ENCODE measurements around the gene MRPL39. TPM values are rescaled to one million over a fixed set of nuclear protein-coding genes. Genes with fewer than 3 reads are reported as not detected.

MRPL39 gene
- total and polyA plus RNA-seq, 9 of the 15 experiments (the other 6 are each of a cell fraction or from before 2014, with no cell fraction given) = 65.4 to 247 (median 105) TPM

GRCh38 chr21:25555492-25555891 lies 51.8 kb downstream of the MRPL39 start:
- H4K20me1 ChIP-seq (replicated peaks; ENCODE audit: control insufficient read depth, insufficient read depth, low read length) = no peaks in the 10 kb centered on the region
- no peaks in the 10 kb centered on the region for H3K4me1 ChIP-seq (replicated peaks in 1 of 2; ENCODE audit: control insufficient read depth in 2 of 2, insufficient read depth in 2 of 2, low read length in 2 of 2)
- H3K9ac ChIP-seq (ENCODE audit: insufficient read depth in 1 of 2, low read depth in 2 of 2, low read length in 2 of 2) = no peak overlapping the region
- H3K36me3 ChIP-seq (ENCODE audit: control insufficient read depth, insufficient read depth, low read length) = no peaks in the 10 kb centered on the region
- no peak overlapping the region for H3K4me3 ChIP-seq
- no peaks in the 10 kb centered on the region for H3K9me1 ChIP-seq (ENCODE audit: control insufficient read depth, insufficient read depth, low read length)
- H3K27me3 ChIP-seq (ENCODE audit: control insufficient read depth in 2 of 2, insufficient read depth in 2 of 2, low read length in 2 of 2) = no peaks in the 10 kb centered on the region
- no peak overlapping the region for H3K4me2 ChIP-seq (ENCODE audit: insufficient read depth, low read length)
- BruUV-seq (replicated peaks) = no TSS peak
- no peaks in the 10 kb centered on the region for H3K79me2 ChIP-seq (ENCODE audit: control insufficient read depth, insufficient read depth, low read length)
- H3K27ac ChIP-seq (ENCODE audit: extremely low read depth, low read depth, low read length) = no peak overlapping the region
- no peak for ATAC-seq
- no peak for FAIRE-seq
- in situ Hi-C loops (cut with MboI) = no loop called here
- POLR2A ChIA-PET = no interaction called here
- TF ChIP-seq MCM7 (IDR thresholded peaks at IDR 0.05) (no peak), PCBP1 (IDR thresholded peaks at IDR 0.05; ENCODE audit: low read depth, low read length, poor library complexity, severe bottlenecking) (no peak), MXI1 (IDR thresholded peaks at IDR 0.05; ENCODE audit: low read depth, low read length) (no peak), CUX1 (CRISPR knock-in tag; IDR thresholded peaks at IDR 0.05) (no peak), ZNF75A (CRISPR knock-in tag; IDR thresholded peaks at IDR 0.05) (no peak), ETS1 (conservative IDR thresholded peaks at IDR 0.05; ENCODE audit: control insufficient read depth, low read depth, low read length) (no peak), CHD1 (IDR thresholded peaks at IDR 0.05; ENCODE audit: low read length) (no peak), ZC3H4 (CRISPR knock-in tag; IDR thresholded peaks at IDR 0.05; ENCODE audit: borderline replicate concordance) (no peak), U2AF1 (optimal IDR thresholded peaks at IDR 0.05; ENCODE audit: low read depth, low read length) (no peak), ATF7 (IDR thresholded peaks at IDR 0.05) (no peak), ZNF586 (CRISPR knock-in tag; conservative IDR thresholded peaks at IDR 0.05) (no peak)
- TF ChIP-seq, protein P1, sequence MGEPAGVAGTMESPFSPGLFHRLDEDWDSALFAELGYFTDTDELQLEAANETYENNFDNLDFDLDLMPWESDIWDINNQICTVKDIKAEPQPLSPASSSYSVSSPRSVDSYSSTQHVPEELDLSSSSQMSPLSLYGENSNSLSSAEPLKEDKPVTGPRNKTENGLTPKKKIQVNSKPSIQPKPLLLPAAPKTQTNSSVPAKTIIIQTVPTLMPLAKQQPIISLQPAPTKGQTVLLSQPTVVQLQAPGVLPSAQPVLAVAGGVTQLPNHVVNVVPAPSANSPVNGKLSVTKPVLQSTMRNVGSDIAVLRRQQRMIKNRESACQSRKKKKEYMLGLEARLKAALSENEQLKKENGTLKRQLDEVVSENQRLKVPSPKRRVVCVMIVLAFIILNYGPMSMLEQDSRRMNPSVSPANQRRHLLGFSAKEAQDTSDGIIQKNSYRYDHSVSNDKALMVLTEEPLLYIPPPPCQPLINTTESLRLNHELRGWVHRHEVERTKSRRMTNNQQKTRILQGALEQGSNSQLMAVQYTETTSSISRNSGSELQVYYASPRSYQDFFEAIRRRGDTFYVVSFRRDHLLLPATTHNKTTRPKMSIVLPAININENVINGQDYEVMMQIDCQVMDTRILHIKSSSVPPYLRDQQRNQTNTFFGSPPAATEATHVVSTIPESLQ (CRISPR knock-in tag; IDR thresholded peaks at IDR 0.05) = no peak
- DNase-seq (ENCODE audit: extremely low read depth in 1 of 4, low spot score in 3 of 4) = no peak
- no peaks in the 10 kb centered on the region for H3K9me3 ChIP-seq (replicated peaks; ENCODE audit: control insufficient read depth, insufficient read depth, low read depth, low read length)
- intact Hi-C loops (cut with micrococcal nuclease) = no loop called here
- H2AFZ ChIP-seq (ENCODE audit: low read depth, low read length) = no peak overlapping the region
- CTCF ChIA-PET (ENCODE audit: low intra/inter-chr PET ratio) = no interaction called here
